OCI-LY7 (cell line): ENCODE results near the gene ZFP69B. TPM values are rescaled to one million over a fixed set of nuclear protein-coding genes. Genes with fewer than 3 reads are reported as not detected.

Source experiments
- BruUV-seq: library from RNA; stranded (reverse); fragments of 400-500 nt; replicated peaks from 2 replicates; lab custom pipeline; 2021; lab: Mats Ljungman, UMichigan
- CTCF ChIA-PET: fragments of 300-600 bp; sonication (Branson Sonifier 250); formaldehyde crosslinking; loops from one replicate; lab custom pipeline; 2022; ENCODE audit warnings: antibody characterized with exemption; ENCODE audit not compliant: unreplicated experiment; lab: Charles Lee
- POLR2A ChIA-PET: fragments of 300-600 bp; sonication (Branson Sonifier 250); formaldehyde crosslinking; loops from one replicate; lab custom pipeline; 2022; ENCODE audit warnings: antibody characterized with exemption; lab: Charles Lee
- DNase-seq: peaks from one replicate; pipeline ENCODE4 v3.0.0-alpha.2; 2015; ENCODE audit warnings: low spot score
- H2AFZ ChIP-seq: fragments of 200-600 bp; sonication (generic), shearing (Covaris generic); 2 replicates; pipeline ENCODE4 v1.6.1; 2014; ENCODE audit warnings: mild to moderate bottlenecking, antibody characterized with exemption, low read length, moderate library complexity
- H3K27ac ChIP-seq: fragments of 200-600 bp; sonication (generic); 2 replicates; pipeline ENCODE4 v1.5.1; 2014; ENCODE audit warnings: mixed run types, low read depth, mild to moderate bottlenecking, moderate library complexity, low read length, inconsistent platforms; ENCODE audit not compliant: poor library complexity, severe bottlenecking
- H3K36me3 ChIP-seq: fragments of 200-600 bp; sonication (generic); 2 replicates; pipeline ENCODE4 v1.6.1; 2014; ENCODE audit warnings: mild to moderate bottlenecking, antibody characterized with exemption, low read length, moderate library complexity, mixed read lengths; ENCODE audit not compliant: insufficient read depth
- H3K4me1 ChIP-seq: fragments of 200-600 bp; sonication (generic); 2 replicates; pipeline ENCODE4 v1.5.1; 2014; ENCODE audit warnings: mild to moderate bottlenecking, low read length; ENCODE audit not compliant: insufficient read depth, poor library complexity, severe bottlenecking
- H3K4me2 ChIP-seq: fragments of 200-600 bp; sonication (generic); 2 replicates; pipeline ENCODE4 v1.6.1; 2014; ENCODE audit warnings: mild to moderate bottlenecking, low read length
- H3K4me3 ChIP-seq: fragments of 200-600 bp; sonication (generic); 2 replicates; pipeline ENCODE4 v1.5.1; 2014; ENCODE audit warnings: mild to moderate bottlenecking, low read depth, low read length; ENCODE audit not compliant: poor library complexity, severe bottlenecking
- H3K79me2 ChIP-seq: fragments of 200-600 bp; sonication (generic); 2 replicates; pipeline ENCODE4 v1.6.1; 2016; ENCODE audit warnings: low read depth, mild to moderate bottlenecking, low read length, moderate library complexity, mixed read lengths; ENCODE audit not compliant: insufficient read depth
- H3K9me2 ChIP-seq: fragments of 200-600 bp; sonication (generic); 2 replicates; pipeline ENCODE4 v1.6.1; 2016; ENCODE audit warnings: mild to moderate bottlenecking, low read length, mixed read lengths; ENCODE audit not compliant: insufficient read depth
- H3K9me3 ChIP-seq: fragments of 200-600 bp; sonication (generic); 2 replicates; pipeline ENCODE4 v1.6.1; 2014; ENCODE audit warnings: mild to moderate bottlenecking, mixed run types, low read length, mixed read lengths
- H4K20me1 ChIP-seq: fragments of 200-600 bp; sonication (generic); 2 replicates; pipeline ENCODE4 v1.6.1; 2014; ENCODE audit warnings: mild to moderate bottlenecking, antibody characterized with exemption, low read length, moderate library complexity, mixed read lengths; ENCODE audit not compliant: insufficient read depth
- EZH2phosphoT487 ChIP-seq: fragments of 200-600 bp; sonication (generic); IDR thresholded peaks from 2 replicates; pipeline ENCODE4 v1.6.1; 2018; ENCODE audit warnings: low read depth, borderline replicate concordance, mild to moderate bottlenecking, mixed run types, antibody characterized with exemption, low read length, moderate library complexity, mixed read lengths
- intact Hi-C: fragments of 100-400 bp; cut with micrococcal nuclease; formaldehyde crosslinking; loops from one replicate; pipeline ENCODE4 v1.10.0; 2022; ENCODE audit not compliant: unreplicated experiment
- total RNA-seq, 2 experiments: library from RNA; depleted of rRNA in 1 of 2; stranded (reverse); fragments of >200 nt in 1 of 2; shearing (Covaris generic) in 1 of 2; gene quantifications; 2 replicates each; pipeline ENCODE4 v1.2.3, GENCODE V29; 2014 to 2022
- TF ChIP-seq, protein P1 (sequence below): fragments of 200-600 bp; sonication (generic); conservative IDR thresholded peaks from 2 replicates; pipeline ENCODE4 v1.5.1; 2014; ENCODE audit warnings: mild to moderate bottlenecking, antibody characterized with exemption, low read length, moderate library complexity, mixed read lengths

Gene ZFP69B
- total RNA-seq, 2 experiments from 2014 or later: 12.7 to 26.8 TPM

GRCh38 chr1:40407453-40407852, 42.8 kb upstream of the ZFP69B start:
- Histone ChIP-seq H3K4me2 (no peak overlapping the region), H3K4me3 (no peak overlapping the region), H3K9me3 (no peaks in the 10 kb centered on the region), H2AFZ (no peak overlapping the region), H4K20me1 (peaks cover 12% of the 10 kb centered on the region; the same call in 1 of the 2 replicates), H3K4me1 (peaks cover 21% of the 10 kb centered on the region), H3K36me3 (peaks cover 54% of the 10 kb centered on the region), H3K27ac (no peak overlapping the region), H3K9me2 (no peaks in the 10 kb centered on the region), H3K79me2 (peaks cover 59% of the 10 kb centered on the region)
- no peak for DNase-seq
- POLR2A ChIA-PET: interaction anchor here (0.6 to 0.7 kb wide), 3 partner anchors 214 to 269 kb away, joined by 3 to 8 read pairs (median 4); no protein-coding TSS in a partner anchor
- no TSS peak for BruUV-seq
- CTCF ChIA-PET: no interaction called here
- intact Hi-C loops: loop anchor here (5.0 kb wide), 1 partner anchor 325 kb away; no protein-coding TSS in a partner anchor
- TF ChIP-seq, protein P1, sequence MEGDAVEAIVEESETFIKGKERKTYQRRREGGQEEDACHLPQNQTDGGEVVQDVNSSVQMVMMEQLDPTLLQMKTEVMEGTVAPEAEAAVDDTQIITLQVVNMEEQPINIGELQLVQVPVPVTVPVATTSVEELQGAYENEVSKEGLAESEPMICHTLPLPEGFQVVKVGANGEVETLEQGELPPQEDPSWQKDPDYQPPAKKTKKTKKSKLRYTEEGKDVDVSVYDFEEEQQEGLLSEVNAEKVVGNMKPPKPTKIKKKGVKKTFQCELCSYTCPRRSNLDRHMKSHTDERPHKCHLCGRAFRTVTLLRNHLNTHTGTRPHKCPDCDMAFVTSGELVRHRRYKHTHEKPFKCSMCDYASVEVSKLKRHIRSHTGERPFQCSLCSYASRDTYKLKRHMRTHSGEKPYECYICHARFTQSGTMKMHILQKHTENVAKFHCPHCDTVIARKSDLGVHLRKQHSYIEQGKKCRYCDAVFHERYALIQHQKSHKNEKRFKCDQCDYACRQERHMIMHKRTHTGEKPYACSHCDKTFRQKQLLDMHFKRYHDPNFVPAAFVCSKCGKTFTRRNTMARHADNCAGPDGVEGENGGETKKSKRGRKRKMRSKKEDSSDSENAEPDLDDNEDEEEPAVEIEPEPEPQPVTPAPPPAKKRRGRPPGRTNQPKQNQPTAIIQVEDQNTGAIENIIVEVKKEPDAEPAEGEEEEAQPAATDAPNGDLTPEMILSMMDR: no peak
- TF ChIP-seq EZH2phosphoT487: no peak

DNA sequence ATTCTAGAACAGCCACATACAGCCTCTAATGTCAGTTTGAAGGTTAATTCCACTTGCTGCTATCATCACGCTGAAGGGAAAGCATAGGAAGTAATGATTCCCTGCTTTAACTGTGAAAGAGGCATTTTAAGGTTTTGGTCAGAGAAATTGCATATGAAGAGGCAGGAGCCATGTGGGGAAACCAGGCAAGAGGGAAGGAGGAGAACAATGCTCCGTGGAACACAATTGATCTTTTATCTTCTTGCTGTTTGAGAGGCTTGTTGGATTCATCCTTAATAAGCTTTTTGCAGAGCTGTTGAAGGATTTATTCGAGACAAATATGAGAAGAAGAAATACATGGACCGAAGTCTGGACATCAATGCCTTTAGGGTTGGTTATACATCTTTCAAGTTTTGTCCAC, 40.8 kb upstream of the ZFP69B start:
- H2AFZ ChIP-seq: no peak overlapping the region
- no peak overlapping the region for H3K4me3 ChIP-seq
- no peak for DNase-seq
- peaks cover 4% of the 10 kb centered on the region for H3K4me1 ChIP-seq
- H3K9me2 ChIP-seq: no peaks in the 10 kb centered on the region
- peaks cover 7% of the 10 kb centered on the region; the same call in 1 of the 2 replicates for H4K20me1 ChIP-seq
- H3K27ac ChIP-seq: no peak overlapping the region
- peaks cover 38% of the 10 kb centered on the region for H3K79me2 ChIP-seq
- BruUV-seq: no TSS peak
- no peak for TF ChIP-seq EZH2phosphoT487
- H3K36me3 ChIP-seq: peaks cover 74% of the 10 kb centered on the region
- intact Hi-C loops: loop anchor here (5.0 kb wide), 1 partner anchor 327 kb away; no protein-coding TSS in a partner anchor
- no peaks in the 10 kb centered on the region for H3K9me3 ChIP-seq
- ChIA-PET CTCF (no interaction called here), POLR2A (no interaction called here)
- no peak overlapping the region for H3K4me2 ChIP-seq

DNA sequence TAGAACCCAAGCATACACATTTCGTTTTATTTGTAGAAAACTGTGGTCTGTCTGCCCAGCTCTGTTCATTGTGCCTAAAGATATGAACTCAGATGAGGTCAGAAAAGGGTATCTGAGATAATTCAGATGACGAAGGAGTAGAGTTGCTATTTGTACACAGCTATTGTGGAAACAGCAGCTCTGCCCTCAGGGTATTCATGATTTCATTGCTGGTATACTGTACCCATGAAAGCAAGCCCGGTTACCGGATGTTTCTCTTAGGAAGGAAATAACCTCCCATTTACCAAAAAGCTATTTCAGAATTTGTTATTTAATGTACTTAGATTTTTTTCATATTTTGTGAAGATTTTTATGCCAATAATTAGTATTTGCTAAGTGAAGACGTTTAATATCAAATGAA, 39.0 kb upstream of the ZFP69B start:
- Histone ChIP-seq H3K4me3 (no peak overlapping the region), H4K20me1 (peaks cover 4% of the 10 kb centered on the region; the same call in 1 of the 2 replicates), H3K79me2 (peaks cover 20% of the 10 kb centered on the region), H3K9me2 (no peaks in the 10 kb centered on the region), H3K36me3 (peaks cover 92% of the 10 kb centered on the region), H3K27ac (no peak overlapping the region), H3K9me3 (no peaks in the 10 kb centered on the region), H3K4me1 (no peaks in the 10 kb centered on the region), H2AFZ (no peak overlapping the region), H3K4me2 (no peak overlapping the region)
- ChIA-PET POLR2A (interaction anchor here (0.6 to 1.4 kb wide), 4 partner anchors 32 to 224 kb away, joined by 3 to 4 read pairs (median 3); partner anchors contain the start of gene SMAP2), CTCF (no interaction called here)
- no peak for DNase-seq
- BruUV-seq: no TSS peak
- intact Hi-C loops: no loop called here
- TF ChIP-seq, protein P1: no peak
- TF ChIP-seq EZH2phosphoT487: no peak
